K562 (cell line): ENCODE data around the gene B4GALNT3. TPM values are rescaled to one million over a fixed set of nuclear protein-coding genes. Genes with fewer than 3 reads are reported as not detected.

ENCODE experiments used
- ATAC-seq: fragments of 200-7000 bp; cut with Tn5 transposase; 3 replicates; pipeline ENCODE4 v1.9.1; 2020; ENCODE audit warnings: moderate library complexity
- BruUV-seq: library from RNA; stranded (reverse); fragments of 400-500 nt; replicated peaks from 2 replicates; lab custom pipeline; 2021; lab: Mats Ljungman, UMichigan
- CTCF ChIA-PET: fragments of 300-600 bp; formaldehyde crosslinking; extraction: SDS; loops from one replicate; lab custom pipeline; 2021; ENCODE audit warnings: low intra/inter-chr PET ratio; lab: Yijun Ruan, JAX
- POLR2A ChIA-PET: fragments of 300-600, 350-650 bp; sonication (Branson Sonifier 250); formaldehyde crosslinking; extraction: SDS; loops from one replicate; lab custom pipeline; 2021; ENCODE audit warnings: antibody characterized with exemption, inconsistent platforms; lab: Yijun Ruan, JAX
- DNase-seq, 4 experiments: peaks; one replicate each; pipeline versions ENCODE4 v3.0.0 to v3.0.0-alpha.2; 2011 to 2018; ENCODE audit warnings: low spot score in 3 of 4, mixed read lengths in 3 of 4; ENCODE audit errors: extremely low read depth in 1 of 4
- FAIRE-seq: peaks from 2 replicates; lab custom pipeline; 2011; peaks lifted over from hg19 to GRCh38; lab: Jason Lieb, UNC
- H2AFZ ChIP-seq: 2 replicates; pipeline ENCODE4 v1.6.0; 2011; ENCODE audit warnings: low read depth, low read length, control low read depth, inconsistent platforms
- H3K27ac ChIP-seq: fragments of 200-600 bp; 3 replicates; pipeline ENCODE4 v1.8.0; 2011; ENCODE audit warnings: low read depth, mild to moderate bottlenecking, control low read depth, inconsistent platforms, low read length, moderate library complexity, mixed read lengths; ENCODE audit errors: extremely low read depth
- H3K27me3 ChIP-seq, 2 experiments: fragments of 300-600 bp in 1 of 2; 2 replicates in 1 of 2; 3 replicates in 1 of 2; pipeline versions ENCODE4 v1.6.0 to v1.8.0; 2011; ENCODE audit warnings: inconsistent platforms in 2 of 2, low read length in 2 of 2, mild to moderate bottlenecking in 1 of 2, mixed read lengths in 1 of 2, moderate library complexity in 1 of 2; ENCODE audit not compliant: control insufficient read depth in 2 of 2, insufficient read depth in 2 of 2
- H3K36me3 ChIP-seq: fragments of 300-600 bp; 3 replicates; pipeline ENCODE4 v1.8.0; 2011; ENCODE audit warnings: mild to moderate bottlenecking, low read length, inconsistent platforms; ENCODE audit not compliant: control insufficient read depth, insufficient read depth
- H3K4me1 ChIP-seq, 2 experiments: fragments of 200-600 bp in 1 of 2; replicated peaks in 1 of 2; 2 replicates in 1 of 2; 3 replicates in 1 of 2; pipeline versions ENCODE4 v1.5.1 to v1.8.0; 2011; ENCODE audit warnings: inconsistent platforms in 2 of 2, low read length in 2 of 2, mild to moderate bottlenecking in 1 of 2, mixed read lengths in 1 of 2, moderate library complexity in 1 of 2; ENCODE audit not compliant: control insufficient read depth in 2 of 2, insufficient read depth in 2 of 2
- H3K4me2 ChIP-seq: 2 replicates; pipeline ENCODE4 v1.6.1; 2011; ENCODE audit warnings: low read length, control low read depth, inconsistent platforms, mixed read lengths; ENCODE audit not compliant: insufficient read depth
- H3K4me3 ChIP-seq: fragments of 200-600 bp; sonication (generic), shearing (Covaris generic); 2 replicates; pipeline ENCODE4 v1.5.1; 2016; ENCODE audit warnings: control low read depth, inconsistent platforms
- H3K79me2 ChIP-seq: fragments of 200-600 bp; 3 replicates; pipeline ENCODE4 v1.8.0; 2011; ENCODE audit warnings: low read length, inconsistent platforms; ENCODE audit not compliant: control insufficient read depth, insufficient read depth
- H3K9ac ChIP-seq, 2 experiments: 2 replicates each; pipeline versions ENCODE4 v1.6.0 to v1.6.1; 2011; ENCODE audit warnings: low read depth in 2 of 2, low read length in 2 of 2, control low read depth in 1 of 2, inconsistent platforms in 1 of 2, mild to moderate bottlenecking in 1 of 2, mixed read lengths in 1 of 2; ENCODE audit not compliant: insufficient read depth in 1 of 2
- H3K9me1 ChIP-seq: one replicate; pipeline ENCODE4 v1.6.0; 2011; ENCODE audit warnings: inconsistent platforms, mild to moderate bottlenecking, low read length, moderate library complexity; ENCODE audit not compliant: control insufficient read depth, insufficient read depth
- H3K9me3 ChIP-seq: replicated peaks from 2 replicates; pipeline ENCODE4 v1.5.1; 2011; ENCODE audit warnings: low read depth, low read length, inconsistent platforms; ENCODE audit not compliant: control insufficient read depth, insufficient read depth
- H4K20me1 ChIP-seq: replicated peaks from 2 replicates; pipeline ENCODE4 v1.6.1; 2011; ENCODE audit warnings: low read length, inconsistent platforms, mixed read lengths; ENCODE audit not compliant: control insufficient read depth, insufficient read depth
- CHD4 ChIP-seq: fragments of 200-600 bp; sonication (generic); IDR thresholded peaks from 3 replicates; pipeline ENCODE4 v1.6.1; 2012; ENCODE audit warnings: low read depth, mild to moderate bottlenecking, mixed read lengths, low read length, inconsistent platforms; ENCODE audit not compliant: insufficient read depth, insufficient replicate concordance, poor library complexity, severe bottlenecking
- KLF10 ChIP-seq: fragments of 250-450 bp; sonication (Bioruptor Pico); IDR thresholded peaks from 2 replicates; pipeline ENCODE4 v1.6.1; 2021; ENCODE audit warnings: matching md5 sums
- ZNF436 ChIP-seq: fragments of 250-450, 450-650 bp; sonication (Bioruptor Pico); formaldehyde crosslinking; IDR thresholded peaks from 2 replicates; pipeline ENCODE4 v1.7.0; 2020; ENCODE audit warnings: mild to moderate bottlenecking
- WGBS: fragments of 100-300 bp; shearing (Covaris generic); methylation state at CpG from one replicate; pipeline ENCODE4 v1.1.6; 2016; ENCODE audit warnings: low coverage, mixed read lengths; ENCODE audit not compliant: insufficient coverage; ENCODE audit errors: missing lambda C conversion rate; 5-methylcytosine and 5-hydroxymethylcytosine counted together
- in situ Hi-C: fragments of 300-500 bp; cut with MboI; formaldehyde crosslinking; loops from 4 replicates; pipeline ENCODE4 v1.15.0; 2018; ENCODE audit warnings: inconsistent platforms, mixed read lengths
- intact Hi-C: fragments of 100-400 bp; cut with micrococcal nuclease; formaldehyde crosslinking; loops from 2 replicates; pipeline ENCODE4 v1.14.2; 2022
- polyA plus RNA-seq, 8 experiments: library from polyadenylated mRNA; depleted of rRNA in 4 of 8; stranded (reverse) in 5 of 8; unstranded in 3 of 8; fragments of >200 nt; fragmentation: Nextera tagmentation in 2 of 8; fragmentation: Illumina TruSeq in 1 of 8; extraction: Ambion mirVana in 2 of 8; extraction: Trizol in 1 of 8; gene quantifications; 2 replicates each; pipeline versions ENCODE4 v1.2.1 to v1.2.3, GENCODE V29; 2011 to 2014; ENCODE audit warnings: inconsistent platforms in 1 of 8, missing spikeins in 1 of 8
- total RNA-seq, 7 experiments: library from RNA; depleted of rRNA in 6 of 7; stranded (reverse); fragments of >200 nt in 6 of 7; fragmentation: Illumina TruSeq in 2 of 7; extraction: Trizol in 2 of 7; gene quantifications; 2 replicates each; pipeline versions ENCODE4 v1.2.1 to v1.2.3, GENCODE V29; 2011 to 2021; ENCODE audit warnings: low replicate concordance in 1 of 7

Gene B4GALNT3
- total and polyA plus RNA-seq, 9 of the 15 experiments (the other 6 are each of a cell fraction or from before 2014, with no cell fraction given) = 0.04 to 0.36 (median 0.10) TPM; not detected in 6

DNA sequence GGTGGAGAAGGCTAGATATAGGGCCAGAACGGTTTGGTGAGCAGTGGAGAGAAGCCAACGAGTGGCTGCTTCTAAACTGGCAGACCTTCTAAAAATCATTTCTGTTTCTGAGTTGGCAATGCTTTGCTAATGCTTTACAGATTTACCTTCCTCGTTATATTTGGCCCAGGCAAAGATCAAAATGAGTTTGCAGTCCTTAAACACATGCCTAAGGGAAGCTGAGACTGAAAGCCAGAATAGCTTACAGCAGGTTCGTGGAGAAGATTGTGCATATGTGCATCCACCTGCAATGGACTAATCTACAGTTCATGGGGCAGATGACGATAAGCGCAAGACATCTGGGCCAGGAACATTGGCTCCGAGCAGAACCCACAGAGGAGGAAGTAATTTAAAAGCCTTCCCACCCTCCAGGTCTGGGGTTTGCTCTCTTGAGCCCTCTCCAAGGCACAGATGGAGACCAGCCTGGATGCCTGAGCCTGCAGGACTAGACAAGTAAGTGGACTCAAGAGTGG, 104.1 kb downstream of the B4GALNT3 start (continued):
- TF ChIP-seq KLF10 (CRISPR knock-in tag) = no peak
- TF ChIP-seq CHD4 = no peak
- TF ChIP-seq, all 486 proteins: peak for 0

DNA sequence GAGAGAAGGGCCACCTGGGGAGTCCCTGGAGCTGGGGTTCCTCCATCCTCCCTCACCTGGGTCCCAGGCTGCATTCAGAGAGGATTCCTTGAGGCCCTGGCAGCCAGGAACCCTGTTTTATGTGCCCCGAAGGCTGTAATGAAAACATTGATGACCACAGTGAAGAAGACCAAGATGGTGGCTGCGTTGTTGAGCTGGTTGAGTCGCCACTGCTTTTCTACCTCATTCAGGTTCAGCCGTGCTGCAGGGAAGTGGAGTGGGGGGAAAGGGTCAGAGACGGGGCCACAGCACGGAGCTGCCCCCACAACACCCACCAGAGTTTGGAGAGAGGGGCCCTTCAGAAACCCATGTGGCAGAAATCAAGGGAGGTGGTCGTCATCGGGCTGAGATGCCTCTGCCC, 105.4 kb downstream of the B4GALNT3 start:
- in situ Hi-C loops = loop anchor here (5.0 to 25.0 kb wide), 3 partner anchors 247 to 1022 kb away; partner anchors contain the start of gene FBXL14

More for the DNA sequence above, 105.4 kb downstream of the B4GALNT3 start:
- ATAC-seq (no peak), FAIRE-seq (no peak), DNase-seq (no peak)
- no peak overlapping the region for H3K4me3 ChIP-seq
- no TSS peak for BruUV-seq
- H3K36me3 ChIP-seq = no peaks in the 10 kb centered on the region
- H3K27ac ChIP-seq = no peak overlapping the region
- intact Hi-C loops = loop anchor here (5.0 kb wide), 1 partner anchor 252 kb away; no protein-coding TSS in a partner anchor
- no peak overlapping the region for H3K4me2 ChIP-seq
- H3K4me1 ChIP-seq = peaks cover 13 to 38% of the 10 kb centered on the region in 2 experiments; a peak in 4 of 5 replicates
- H3K79me2 ChIP-seq = no peaks in the 10 kb centered on the region
- H2AFZ ChIP-seq = no peak overlapping the region
- H3K9me1 ChIP-seq = no peaks in the 10 kb centered on the region
- CTCF ChIA-PET = no interaction called here
- H4K20me1 ChIP-seq = no peaks in the 10 kb centered on the region
- H3K9ac ChIP-seq = no peak overlapping the region
- 5% methylated on average over 6 of the region's 8 CpGs for WGBS
- POLR2A ChIA-PET = interaction anchor here (0.5 kb wide), 1 partner anchor 103 kb away, joined by 3 read pairs; no protein-coding TSS in a partner anchor
- no peaks in the 10 kb centered on the region for H3K9me3 ChIP-seq
- peaks cover 6 to 9% of the 10 kb centered on the region in 2 experiments; a peak in 4 of 5 replicates for H3K27me3 ChIP-seq
- TF ChIP-seq ZNF436 = no peak
- TF ChIP-seq, all 486 proteins: peak for 0
